ENCODE results near the gene PRKCB. TPM values are rescaled to one million over a fixed set of nuclear protein-coding genes. Genes with fewer than 3 reads are reported as not detected.
"Not testable (repeated sequence)": the region's sequence is repeated elsewhere in the genome, so short reads cannot be mapped to it uniquely, and the experiment has no call there.

The PRKCB gene
- total and polyA plus RNA-seq, 9 donors = 1.2 to 4.5 (median 1.6) TPM

- no CpG with 5 or more reads among the region's 4 CpGs for WGBS (ENCODE audit: insufficient coverage)
- no peaks in the 10 kb centered on the region for H3K27me3 ChIP-seq (ENCODE audit: control insufficient read depth, insufficient read depth, low read length)
- no peaks in the 10 kb centered on the region for H3K36me3 ChIP-seq (ENCODE audit: control insufficient read depth, insufficient read depth, low read length)
- H3K27ac ChIP-seq (ENCODE audit: low read length) = no peak overlapping the region
- DNase-seq = no peak
- H3K4me1 ChIP-seq (ENCODE audit: control insufficient read depth, insufficient read depth, low read length) = no peaks in the 10 kb centered on the region
- H3K9me3 ChIP-seq (replicated peaks; ENCODE audit: control insufficient read depth, low read depth, low read length) = no peaks in the 10 kb centered on the region
- no peak overlapping the region for H3K4me3 ChIP-seq (ENCODE audit: low read length)
Observed at GRCh38 chr16:24218299-24218698, 382.5 kb downstream of the PRKCB start.

GRCh38 chr16:24221219-24221618 is 385.4 kb downstream of the PRKCB start:
- H3K9me3 ChIP-seq (replicated peaks; ENCODE audit: control insufficient read depth, low read depth, low read length) = no peaks in the 10 kb centered on the region
- H3K4me3 ChIP-seq (ENCODE audit: low read length) = no peak overlapping the region
- no peaks in the 10 kb centered on the region for H3K4me1 ChIP-seq (ENCODE audit: control insufficient read depth, insufficient read depth, low read length)
- WGBS (ENCODE audit: insufficient coverage) = no CpG with 5 or more reads among the region's 2 CpGs
- H3K27me3 ChIP-seq (ENCODE audit: control insufficient read depth, insufficient read depth, low read length) = no peaks in the 10 kb centered on the region
- no peak for DNase-seq
- no peak overlapping the region for H3K27ac ChIP-seq (ENCODE audit: low read length)
- no peaks in the 10 kb centered on the region for H3K36me3 ChIP-seq (ENCODE audit: control insufficient read depth, insufficient read depth, low read length)

- no peak for DNase-seq
- Histone ChIP-seq H3K27ac (ENCODE audit: low read length) (no peak overlapping the region), H3K36me3 (ENCODE audit: control insufficient read depth, insufficient read depth, low read length) (no peaks in the 10 kb centered on the region), H3K4me1 (ENCODE audit: control insufficient read depth, insufficient read depth, low read length) (no peaks in the 10 kb centered on the region), H3K9me3 (replicated peaks; ENCODE audit: control insufficient read depth, low read depth, low read length) (no peaks in the 10 kb centered on the region), H3K4me3 (ENCODE audit: low read length) (no peak overlapping the region), H3K27me3 (ENCODE audit: control insufficient read depth, insufficient read depth, low read length) (no peaks in the 10 kb centered on the region)
- 88% methylated on average over 3 of the region's 7 CpGs for WGBS (ENCODE audit: insufficient coverage)
Observed at GRCh38 chr16:24228514-24228913, 392.7 kb downstream of the PRKCB start.

GRCh38 chr16:24232936-24233335 is 397.2 kb downstream of the PRKCB start:
- no peak for DNase-seq
- no peaks in the 10 kb centered on the region for H3K27me3 ChIP-seq (ENCODE audit: control insufficient read depth, insufficient read depth, low read length)
- no peak overlapping the region for H3K4me3 ChIP-seq (ENCODE audit: low read length)
- WGBS (ENCODE audit: insufficient coverage) = no CpG with 5 or more reads among the region's 2 CpGs
- H3K27ac ChIP-seq (ENCODE audit: low read length) = no peak overlapping the region
- H3K4me1 ChIP-seq (ENCODE audit: control insufficient read depth, insufficient read depth, low read length) = no peaks in the 10 kb centered on the region
- no peaks in the 10 kb centered on the region for H3K9me3 ChIP-seq (replicated peaks; ENCODE audit: control insufficient read depth, low read depth, low read length)
- H3K36me3 ChIP-seq (ENCODE audit: control insufficient read depth, insufficient read depth, low read length) = no peaks in the 10 kb centered on the region

DNA sequence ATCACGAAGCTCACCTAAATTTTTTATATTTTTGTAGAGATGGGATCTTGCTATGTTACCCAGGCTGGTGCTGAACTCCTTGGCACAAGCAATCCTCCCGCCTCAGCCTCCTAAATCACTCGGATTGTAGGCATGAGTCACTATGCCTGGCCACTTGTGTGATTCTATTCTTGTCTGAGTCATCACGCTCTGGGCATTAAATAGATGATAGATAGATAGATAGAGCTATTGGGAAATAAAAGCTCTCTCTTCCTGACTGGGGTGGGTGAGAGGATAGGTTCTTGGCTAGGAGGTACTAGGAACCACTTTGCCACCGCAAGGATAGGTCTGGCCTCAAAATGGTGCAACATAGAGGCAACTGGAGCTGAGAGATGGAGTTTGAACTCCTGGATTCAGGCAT is 399.0 kb downstream of the PRKCB start:
- Histone ChIP-seq H3K4me3 (ENCODE audit: low read length) (no peak overlapping the region), H3K27ac (ENCODE audit: low read length) (no peak overlapping the region), H3K9me3 (replicated peaks; ENCODE audit: control insufficient read depth, low read depth, low read length) (no peaks in the 10 kb centered on the region), H3K36me3 (ENCODE audit: control insufficient read depth, insufficient read depth, low read length) (no peaks in the 10 kb centered on the region), H3K27me3 (ENCODE audit: control insufficient read depth, insufficient read depth, low read length) (no peaks in the 10 kb centered on the region), H3K4me1 (ENCODE audit: control insufficient read depth, insufficient read depth, low read length) (no peaks in the 10 kb centered on the region)
- 64% methylated on average over 1 of the region's 5 CpGs for WGBS (ENCODE audit: insufficient coverage)
- DNase-seq = no peak

GRCh38 chr16:24235806-24236205 is 400.0 kb downstream of the PRKCB start:
- no CpG with 5 or more reads among the region's 2 CpGs for WGBS (ENCODE audit: insufficient coverage)
- no peak overlapping the region for H3K4me3 ChIP-seq (ENCODE audit: low read length)
- no peak overlapping the region for H3K27ac ChIP-seq (ENCODE audit: low read length)
- H3K4me1 ChIP-seq (ENCODE audit: control insufficient read depth, insufficient read depth, low read length) = no peaks in the 10 kb centered on the region
- DNase-seq = no peak
- no peaks in the 10 kb centered on the region for H3K36me3 ChIP-seq (ENCODE audit: control insufficient read depth, insufficient read depth, low read length)
- no peaks in the 10 kb centered on the region for H3K27me3 ChIP-seq (ENCODE audit: control insufficient read depth, insufficient read depth, low read length)
- H3K9me3 ChIP-seq (replicated peaks; ENCODE audit: control insufficient read depth, low read depth, low read length) = no peaks in the 10 kb centered on the region

DNA sequence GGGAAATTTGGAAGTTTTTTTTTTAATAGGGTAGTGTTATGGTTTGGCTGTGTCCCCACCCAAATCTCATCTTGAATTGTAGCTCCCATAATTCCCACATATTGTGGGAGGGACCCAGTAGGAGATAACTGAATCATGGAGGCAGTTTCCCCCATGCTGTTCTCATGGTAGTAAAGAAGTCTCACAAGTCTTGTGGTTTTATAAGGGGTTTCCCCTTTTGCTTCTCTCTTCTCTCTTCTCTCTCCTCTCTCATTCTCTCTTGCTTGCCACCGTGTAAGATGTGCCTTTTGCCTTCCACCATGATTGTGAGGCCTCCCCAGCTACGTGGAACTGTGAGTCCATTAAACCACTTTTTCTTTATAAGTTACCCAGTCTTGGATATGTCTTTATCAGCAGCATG is 403.1 kb downstream of the PRKCB start:
- WGBS (ENCODE audit: insufficient coverage) = 70% methylated on average over 2 of the region's 2 CpGs
- H3K27me3 ChIP-seq (ENCODE audit: control insufficient read depth, insufficient read depth, low read length); H3K4me3 ChIP-seq (ENCODE audit: low read length); H3K9me3 ChIP-seq (replicated peaks; ENCODE audit: control insufficient read depth, low read depth, low read length); H3K27ac ChIP-seq (ENCODE audit: low read length); DNase-seq; H3K36me3 ChIP-seq (ENCODE audit: control insufficient read depth, insufficient read depth, low read length); H3K4me1 ChIP-seq (ENCODE audit: control insufficient read depth, insufficient read depth, low read length): not testable (repeated sequence)

DNA sequence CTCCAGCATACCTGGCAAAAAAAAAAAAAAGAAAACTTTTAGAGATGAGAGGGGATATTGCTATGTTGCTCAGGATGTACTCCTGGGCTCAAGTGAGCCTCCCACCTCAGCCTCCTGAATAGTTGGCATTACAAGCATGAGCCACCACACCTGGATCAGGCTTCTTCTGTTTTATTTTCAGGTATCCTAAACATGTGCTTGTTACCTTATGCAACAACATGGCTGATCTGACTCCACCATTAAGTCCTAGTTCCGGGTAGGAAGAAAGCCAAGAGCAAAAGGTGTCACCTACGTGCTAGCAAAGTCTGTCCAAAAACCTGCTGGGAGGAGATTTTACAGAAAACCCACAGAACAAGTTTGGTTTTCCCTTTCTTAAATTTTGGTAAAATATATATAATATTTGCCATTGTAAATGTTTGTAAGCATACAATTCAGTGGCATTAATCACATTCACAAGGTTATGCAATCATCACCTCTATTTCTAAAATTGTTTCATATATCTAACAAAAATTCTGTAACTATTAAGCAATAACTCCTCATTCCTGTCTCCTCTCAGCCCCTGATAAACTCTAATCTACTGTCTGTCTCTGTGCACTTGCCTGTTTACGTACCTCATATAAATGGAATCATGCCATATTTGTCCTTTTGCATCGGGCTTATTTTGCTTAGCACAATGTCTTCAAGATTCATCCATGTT is 411.3 kb downstream of the PRKCB start:
- WGBS (ENCODE audit: insufficient coverage) = 67% methylated on average over 1 of the region's 4 CpGs
- no peak overlapping the region for H3K4me3 ChIP-seq (ENCODE audit: low read length)

GRCh38 chr16:24253192-24253591 is 417.4 kb downstream of the PRKCB start:
- WGBS (ENCODE audit: insufficient coverage) = 18% methylated on average over 2 of the region's 7 CpGs
- Histone ChIP-seq H3K27me3 (ENCODE audit: control insufficient read depth, insufficient read depth, low read length) (peaks cover 11% of the 10 kb centered on the region), H3K36me3 (ENCODE audit: control insufficient read depth, insufficient read depth, low read length) (no peaks in the 10 kb centered on the region), H3K4me1 (ENCODE audit: control insufficient read depth, insufficient read depth, low read length) (no peaks in the 10 kb centered on the region), H3K4me3 (ENCODE audit: low read length) (no peak overlapping the region), H3K9me3 (replicated peaks; ENCODE audit: control insufficient read depth, low read depth, low read length) (no peaks in the 10 kb centered on the region), H3K27ac (ENCODE audit: low read length) (no peak overlapping the region)
- DNase-seq = peak; percentile 7

More for the DNA sequence above, 411.3 kb downstream of the PRKCB start:
- DNase-seq = no peak
- Histone ChIP-seq H3K36me3 (ENCODE audit: control insufficient read depth, insufficient read depth, low read length) (no peaks in the 10 kb centered on the region), H3K9me3 (replicated peaks; ENCODE audit: control insufficient read depth, low read depth, low read length) (no peaks in the 10 kb centered on the region), H3K27me3 (ENCODE audit: control insufficient read depth, insufficient read depth, low read length) (no peaks in the 10 kb centered on the region), H3K27ac (ENCODE audit: low read length) (no peak overlapping the region), H3K4me1 (ENCODE audit: control insufficient read depth, insufficient read depth, low read length) (no peaks in the 10 kb centered on the region)

GRCh38 chr16:24255456-24256371 is 419.9 kb downstream of the PRKCB start, which contains the start of gene CACNG3:
Gene CACNG3, plus strand, starts transcription at chr16:24256335. Its CDS starts 420 bp downstream, at chr16:24256755.
- Histone ChIP-seq H3K36me3 (ENCODE audit: control insufficient read depth, insufficient read depth, low read length) (no peaks in the 10 kb centered on the region), H3K4me3 (ENCODE audit: low read length) (no peak within 1 kb of the TSS), H3K27me3 (ENCODE audit: control insufficient read depth, insufficient read depth, low read length) (peaks cover 11% of the 10 kb centered on the region), H3K4me1 (ENCODE audit: control insufficient read depth, insufficient read depth, low read length) (no peaks in the 10 kb centered on the region), H3K9me3 (replicated peaks; ENCODE audit: control insufficient read depth, low read depth, low read length) (no peaks in the 10 kb centered on the region), H3K27ac (ENCODE audit: low read length) (no peak within 1 kb of the TSS)
- DNase-seq = peak; percentile 47
- WGBS (ENCODE audit: insufficient coverage) = 3% methylated on average over 46 of the region's 54 CpGs

Measured in muscle of leg (tissue), 11 donors.